GM18502 (cell line): ENCODE data around the gene DOK1.

Experiments used
- ATAC-seq: cut with Tn5 transposase; IDR thresholded peaks from one replicate; pipeline ENCODE4 v1.9.1; 2021; ENCODE audit warnings: mild to moderate bottlenecking; ENCODE audit not compliant: unreplicated experiment, poor library complexity

The DOK1 gene

GRCh38 chr2:74588664-74589063 is 34.1 kb downstream of the DOK1 start:
- no peak for ATAC-seq

DNA sequence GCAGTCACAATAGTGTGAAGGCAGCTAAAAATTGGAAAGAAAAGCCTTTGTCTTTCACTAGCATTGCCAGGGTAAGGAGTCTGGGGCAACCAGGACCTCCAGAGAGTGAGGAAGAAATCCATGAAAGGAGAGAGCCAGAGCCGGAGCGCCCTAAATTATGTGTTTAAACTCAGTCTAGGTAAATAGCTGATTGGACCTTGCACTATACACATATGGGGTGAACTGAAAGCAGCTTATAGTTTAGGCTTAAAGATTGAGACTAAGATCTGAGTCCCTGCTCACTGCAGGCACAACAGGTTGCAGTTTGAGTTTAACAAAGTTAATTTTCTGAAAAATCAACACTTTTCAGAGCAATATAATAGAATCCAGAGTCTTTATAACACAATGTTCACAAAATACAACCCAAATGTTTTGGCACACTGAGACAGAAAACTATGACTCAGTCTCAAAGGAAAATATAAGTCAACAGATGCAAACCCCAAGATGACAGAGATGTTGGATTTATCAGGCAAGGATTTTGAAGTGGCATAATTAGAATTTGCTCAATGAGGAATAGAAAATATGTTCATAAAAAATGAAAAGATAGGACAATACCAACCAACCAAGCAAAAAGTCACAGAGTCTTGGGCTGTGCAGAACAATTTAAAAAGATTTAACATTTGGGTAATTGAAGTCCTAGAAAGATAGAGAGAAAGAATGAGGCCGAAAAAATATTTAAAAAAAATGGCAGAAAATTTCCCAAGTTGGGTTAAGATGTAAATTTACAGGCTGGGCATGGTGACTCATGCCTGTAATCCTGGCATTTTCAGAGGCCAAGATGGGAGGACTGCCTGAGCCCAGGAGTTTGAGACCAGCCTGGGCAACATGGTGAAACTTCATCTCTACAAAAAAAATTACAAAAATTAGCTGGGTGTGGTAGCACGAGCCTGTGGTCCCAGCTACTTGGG is 39.6 kb downstream of the DOK1 start:
- ATAC-seq: no peak

DNA sequence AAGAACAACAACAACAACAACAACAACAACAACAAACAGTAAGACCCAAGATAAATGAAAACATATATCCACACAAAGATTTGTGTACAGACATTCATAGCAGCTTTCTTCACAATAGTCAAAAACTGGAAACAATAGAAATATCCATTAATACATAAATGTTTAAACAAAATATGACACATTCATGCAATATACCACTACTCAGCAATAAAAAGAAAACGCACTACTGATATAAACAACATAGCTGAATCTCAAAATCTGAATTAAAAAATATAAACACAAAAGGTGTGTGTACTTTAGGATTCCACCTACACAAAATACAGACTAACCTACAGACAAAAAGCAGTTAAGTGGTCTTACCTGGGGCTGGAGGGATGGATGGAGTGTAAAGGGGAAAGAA is 42.1 kb downstream of the DOK1 start:
- no peak for ATAC-seq

DNA sequence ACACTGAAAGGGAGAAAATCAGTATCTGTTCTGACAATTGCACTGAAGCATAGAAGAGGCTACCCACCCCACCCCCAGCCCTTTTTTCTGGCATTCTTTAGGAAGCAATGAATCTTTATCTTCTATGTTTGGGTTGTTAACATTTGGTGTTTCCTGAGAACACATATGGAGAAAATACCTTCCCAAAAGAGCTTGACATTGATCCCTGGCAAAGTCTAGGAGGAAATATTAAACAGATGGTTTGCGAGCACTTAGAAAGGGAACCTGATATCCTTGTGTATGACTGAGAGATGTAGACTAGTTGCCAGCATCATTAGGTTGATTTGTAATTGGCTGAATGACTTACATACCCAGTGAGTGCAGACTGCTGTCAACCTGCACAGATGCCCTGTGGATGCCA is 42.9 kb downstream of the DOK1 start:
- ATAC-seq: no peak

- ATAC-seq: no peak
Measured at GRCh38 chr2:74599676-74600075, 45.2 kb downstream of the DOK1 start.

- ATAC-seq: no peak
Measured at GRCh38 chr2:74602586-74603281, 48.2 kb downstream of the DOK1 start.

GRCh38 chr2:74603282-74604000 is 48.9 kb downstream of the DOK1 start:
- ATAC-seq: no peak

DNA sequence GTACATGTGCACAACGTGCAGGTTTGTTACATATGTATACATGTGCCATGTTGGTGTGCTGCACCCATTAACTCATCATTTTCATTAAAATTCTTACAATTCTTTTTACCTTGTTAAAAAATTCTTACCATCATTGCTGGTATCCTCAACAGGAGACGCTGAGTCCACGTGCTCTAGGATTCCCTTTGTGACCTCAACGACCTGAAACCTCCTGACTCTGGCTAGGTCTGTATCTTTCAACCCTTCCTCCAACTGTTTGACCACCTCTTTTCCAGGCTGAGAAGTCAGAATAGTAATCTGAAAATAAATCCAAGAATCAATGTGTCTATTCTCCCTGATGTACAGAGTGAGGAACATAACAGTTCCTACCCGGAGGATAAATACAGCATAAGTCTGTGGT is 52.4 kb downstream of the DOK1 start:
- ATAC-seq: no peak
